ENCODE results near the gene SURF4. TPM values are rescaled to one million over a fixed set of nuclear protein-coding genes. Genes with fewer than 3 reads are reported as not detected.
A peak's percentile ranks its signal among the peaks of the same experiment; 100 is the strongest.
"Not testable (repeated sequence)": the region's sequence is repeated elsewhere in the genome, so short reads cannot be mapped to it uniquely, and the experiment has no call there.

The SURF4 gene
- total RNA-seq, 1 donor: 275 TPM

GRCh38 chr9:133331221-133331620, 44.6 kb downstream of the SURF4 start:
- H3K4me3 ChIP-seq (ENCODE audit: low read depth, low read length): no peak overlapping the region
- DNase-seq (ENCODE audit: low read depth): no peak
- no peak for TF ChIP-seq CTCF (IDR thresholded peaks at IDR 0.05; ENCODE audit: insufficient read depth, low read length)

GRCh38 chr9:133329306-133330156, 46.3 kb downstream of the SURF4 start:
- H3K4me3 ChIP-seq (ENCODE audit: low read depth, low read length): not testable (repeated sequence)
- peak; percentile 15 for DNase-seq (ENCODE audit: low read depth)
- TF ChIP-seq CTCF (IDR thresholded peaks at IDR 0.05; ENCODE audit: insufficient read depth, low read length): peak; percentile 49

GRCh38 chr9:133327834-133328484, 47.9 kb downstream of the SURF4 start:
- no peak overlapping the region for H3K4me3 ChIP-seq (ENCODE audit: low read depth, low read length)
- TF ChIP-seq CTCF (IDR thresholded peaks at IDR 0.05; ENCODE audit: insufficient read depth, low read length): no peak
- no peak for DNase-seq (ENCODE audit: low read depth)

GRCh38 chr9:133327021-133327420, 48.8 kb downstream of the SURF4 start:
- DNase-seq (ENCODE audit: low read depth); H3K4me3 ChIP-seq (ENCODE audit: low read depth, low read length): not testable (repeated sequence)

GRCh38 chr9:133323991-133324703, 51.7 kb downstream of the SURF4 start:
- TF ChIP-seq CTCF (IDR thresholded peaks at IDR 0.05; ENCODE audit: insufficient read depth, low read length): no peak
- DNase-seq (ENCODE audit: low read depth): no peak
- H3K4me3 ChIP-seq (ENCODE audit: low read depth, low read length): no peak overlapping the region

- no peak for TF ChIP-seq CTCF (IDR thresholded peaks at IDR 0.05; ENCODE audit: insufficient read depth, low read length)
- DNase-seq (ENCODE audit: low read depth): no peak
- H3K4me3 ChIP-seq (ENCODE audit: low read depth, low read length): no peak overlapping the region
Measured at GRCh38 chr9:133323211-133323610, 52.6 kb downstream of the SURF4 start.

GRCh38 chr9:133322701-133323100, 53.2 kb downstream of the SURF4 start:
- DNase-seq (ENCODE audit: low read depth): no peak
- no peak overlapping the region for H3K4me3 ChIP-seq (ENCODE audit: low read depth, low read length)
- no peak for TF ChIP-seq CTCF (IDR thresholded peaks at IDR 0.05; ENCODE audit: insufficient read depth, low read length)
